Thymus (tissue), 11 donors: ENCODE measurements around the gene ST13. TPM values are rescaled to one million over a fixed set of nuclear protein-coding genes. Genes with fewer than 3 reads are reported as not detected.
"Not testable (repeated sequence)": the region's sequence is repeated elsewhere in the genome, so short reads cannot be mapped to it uniquely, and the experiment has no call there.

Experiments
- DNase-seq, 9 donors: peaks; one replicate each; pipeline ENCODE4 v3.0.0-alpha.2; 2013; ENCODE audit warnings: low spot score in 9 of 9, low read depth in 6 of 9, missing footprints in 1 of 9
- H3K27ac ChIP-seq, 2 donors: one replicate each; pipeline ENCODE4 v1.5.1; 2013; ENCODE audit warnings: control low read depth in 1 of 2, low read depth in 1 of 2, low read length in 1 of 2, mild to moderate bottlenecking in 1 of 2, moderate library complexity in 1 of 2
- H3K27me3 ChIP-seq, 2 donors: one replicate each; pipeline ENCODE4 v1.5.1; 2013; ENCODE audit warnings: low read length in 1 of 2; ENCODE audit not compliant: control insufficient read depth in 2 of 2, insufficient read depth in 1 of 2
- H3K36me3 ChIP-seq, 2 donors: one replicate each; pipeline ENCODE4 v1.5.1; 2013; ENCODE audit warnings: low read length in 1 of 2, mild to moderate bottlenecking in 1 of 2, moderate library complexity in 1 of 2; ENCODE audit not compliant: control insufficient read depth in 2 of 2, insufficient read depth in 2 of 2
- H3K4me1 ChIP-seq, 2 donors: one replicate each; pipeline ENCODE4 v1.5.1; 2013; ENCODE audit warnings: low read length in 2 of 2; ENCODE audit not compliant: control insufficient read depth in 2 of 2, insufficient read depth in 2 of 2
- H3K4me3 ChIP-seq, 2 donors: one replicate each; pipeline ENCODE4 v1.5.1; 2013; ENCODE audit warnings: low read length in 2 of 2, control low read depth in 1 of 2, mild to moderate bottlenecking in 1 of 2
- H3K9me3 ChIP-seq, 2 donors: one replicate each; pipeline ENCODE4 v1.5.1; 2013; ENCODE audit warnings: low read length in 1 of 2, mild to moderate bottlenecking in 1 of 2; ENCODE audit not compliant: control insufficient read depth in 2 of 2, insufficient read depth in 1 of 2
- WGBS: extraction: QIAGEN DNeasy Blood & Tissue Kit; methylation state at CpG from one replicate; pipeline ENCODE4 v1.1.7; 2013; 5-methylcytosine and 5-hydroxymethylcytosine counted together
- polyA plus RNA-seq: library from polyadenylated mRNA; stranded (reverse); fragments of 200-250 nt; gene quantifications from one replicate; pipeline ENCODE4 v1.2.3, GENCODE V29; 2013
- total RNA-seq: library from RNA; stranded (reverse); fragments of 120-200 nt; gene quantifications from one replicate; pipeline ENCODE4 v1.2.4, GENCODE V29; 2013
- donor health status: healthy.

The ST13 gene
- total and polyA plus RNA-seq, 2 donors = 121 to 240 TPM

GRCh38 chr22:40876907-40877306, 20.5 kb upstream of the ST13 start:
- no peak overlapping the region for H3K4me3 ChIP-seq
- H3K9me3 ChIP-seq = no peaks in the 10 kb centered on the region
- H3K27ac ChIP-seq = no peak overlapping the region
- peaks cover 6 to 9% of the 10 kb centered on the region in 2 donors for H3K36me3 ChIP-seq
- DNase-seq = no peak
- H3K4me1 ChIP-seq = no peaks in the 10 kb centered on the region
- no peaks in the 10 kb centered on the region for H3K27me3 ChIP-seq
- 98% methylated on average over 1 of the region's 1 CpG for WGBS

DNA sequence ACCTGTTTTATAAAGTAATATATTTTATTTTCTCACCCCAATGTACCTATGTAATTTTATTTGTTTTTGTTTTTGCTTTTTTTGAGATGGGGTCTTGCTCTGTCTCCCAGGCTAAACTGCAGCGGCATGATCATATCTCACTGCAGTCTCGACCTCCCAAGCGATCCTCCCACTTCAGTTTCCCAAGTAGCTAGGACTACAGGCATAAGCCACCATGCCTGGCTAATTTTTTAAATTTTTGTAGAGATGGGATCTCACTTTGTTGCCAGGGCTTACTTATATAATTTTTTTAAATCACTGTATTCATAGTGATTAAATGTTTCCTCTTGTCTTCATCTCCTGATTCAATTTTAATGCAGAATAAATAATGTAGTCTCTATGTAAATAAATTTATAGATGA, 18.7 kb upstream of the ST13 start:
- H3K27ac ChIP-seq = no peak overlapping the region
- H3K36me3 ChIP-seq = peaks cover 5 to 14% of the 10 kb centered on the region in 2 donors
- WGBS = 98% methylated on average over 3 of the region's 3 CpGs
- DNase-seq = no peak
- no peaks in the 10 kb centered on the region for H3K9me3 ChIP-seq
- H3K4me1 ChIP-seq = no peaks in the 10 kb centered on the region
- H3K27me3 ChIP-seq = no peaks in the 10 kb centered on the region
- no peak overlapping the region for H3K4me3 ChIP-seq

GRCh38 chr22:40874016-40874415, 17.6 kb upstream of the ST13 start:
- no peak for DNase-seq
- no peaks in the 10 kb centered on the region for H3K9me3 ChIP-seq
- H3K27ac ChIP-seq = no peak overlapping the region
- no peaks in the 10 kb centered on the region for H3K4me1 ChIP-seq
- H3K27me3 ChIP-seq = no peaks in the 10 kb centered on the region
- H3K4me3 ChIP-seq = no peak overlapping the region
- peaks cover 5 to 21% of the 10 kb centered on the region in 2 donors for H3K36me3 ChIP-seq
- 97% methylated on average over 3 of the region's 3 CpGs for WGBS

DNA sequence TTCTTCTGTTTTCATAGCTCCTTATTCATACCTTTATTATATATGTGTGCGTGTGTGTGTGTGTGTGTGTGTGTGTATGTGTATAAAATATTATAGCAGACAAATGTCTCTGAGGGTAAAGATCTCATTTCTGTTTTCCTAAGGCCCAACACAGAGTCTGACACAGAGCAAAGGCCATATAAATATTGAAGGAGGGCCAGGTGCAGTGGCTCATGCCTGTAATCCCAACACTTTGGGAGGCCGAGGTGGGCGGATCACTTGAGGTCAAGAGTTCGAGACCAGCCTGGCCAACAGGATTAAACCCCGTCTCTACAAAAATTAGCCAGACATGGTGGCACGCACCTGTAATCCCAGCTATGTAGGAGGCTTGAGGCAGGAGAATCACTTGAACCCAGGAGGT, 11.9 kb upstream of the ST13 start:
- not testable (repeated sequence) for H3K27ac ChIP-seq, H3K4me1 ChIP-seq, H3K4me3 ChIP-seq, H3K27me3 ChIP-seq, DNase-seq, H3K9me3 ChIP-seq
- H3K36me3 ChIP-seq = peaks cover 0 to 23% of the 10 kb centered on the region in 2 donors
- 97% methylated on average over 6 of the region's 6 CpGs for WGBS

DNA sequence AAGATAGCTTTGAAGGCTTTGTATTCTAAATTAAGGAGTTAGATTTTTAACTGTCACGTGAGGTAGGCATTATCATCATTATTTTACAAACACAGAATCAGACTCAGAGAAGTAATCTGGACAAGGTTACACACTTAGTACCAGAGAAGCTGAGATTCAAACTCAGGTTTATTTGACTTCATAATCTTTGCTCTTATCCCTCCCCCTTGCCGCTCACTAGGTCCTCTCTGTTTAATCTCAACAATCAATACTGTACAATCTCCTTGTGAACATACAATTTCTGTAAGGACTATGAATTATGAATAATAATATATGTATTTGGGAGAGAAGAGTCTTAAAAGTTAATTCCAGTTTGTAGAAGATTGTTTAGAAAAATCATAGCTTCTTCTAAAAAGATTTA, 10.7 kb upstream of the ST13 start:
- no peak for DNase-seq
- 55% methylated on average over 2 of the region's 2 CpGs for WGBS
- Histone ChIP-seq H3K36me3 (peaks cover 1 to 26% of the 10 kb centered on the region in 2 donors), H3K4me3 (no peak overlapping the region), H3K9me3 (no peaks in the 10 kb centered on the region), H3K27ac (no peak overlapping the region), H3K27me3 (no peaks in the 10 kb centered on the region), H3K4me1 (peaks cover 0 to 7% of the 10 kb centered on the region in 2 donors)

- H3K36me3 ChIP-seq = peaks cover 5 to 26% of the 10 kb centered on the region in 2 donors
- H3K27ac ChIP-seq = no peak overlapping the region
- H3K4me1 ChIP-seq = peaks cover 7 to 15% of the 10 kb centered on the region in 2 donors
- DNase-seq = no peak
- WGBS = 98% methylated on average over 2 of the region's 2 CpGs
- no peaks in the 10 kb centered on the region for H3K9me3 ChIP-seq
- H3K27me3 ChIP-seq = no peaks in the 10 kb centered on the region
- H3K4me3 ChIP-seq = no peak overlapping the region
Observed at GRCh38 chr22:40862537-40862936, 6.1 kb upstream of the ST13 start.

GRCh38 chr22:40862013-40862412, 5.6 kb upstream of the ST13 start, which contains the start of gene DNAJB7:
DNAJB7 (minus strand) TSS chr22:40862113; CDS start chr22:40861994, 119 bp downstream.
- DNase-seq = no peak
- 98% methylated on average over 3 of the region's 3 CpGs for WGBS

DNA sequence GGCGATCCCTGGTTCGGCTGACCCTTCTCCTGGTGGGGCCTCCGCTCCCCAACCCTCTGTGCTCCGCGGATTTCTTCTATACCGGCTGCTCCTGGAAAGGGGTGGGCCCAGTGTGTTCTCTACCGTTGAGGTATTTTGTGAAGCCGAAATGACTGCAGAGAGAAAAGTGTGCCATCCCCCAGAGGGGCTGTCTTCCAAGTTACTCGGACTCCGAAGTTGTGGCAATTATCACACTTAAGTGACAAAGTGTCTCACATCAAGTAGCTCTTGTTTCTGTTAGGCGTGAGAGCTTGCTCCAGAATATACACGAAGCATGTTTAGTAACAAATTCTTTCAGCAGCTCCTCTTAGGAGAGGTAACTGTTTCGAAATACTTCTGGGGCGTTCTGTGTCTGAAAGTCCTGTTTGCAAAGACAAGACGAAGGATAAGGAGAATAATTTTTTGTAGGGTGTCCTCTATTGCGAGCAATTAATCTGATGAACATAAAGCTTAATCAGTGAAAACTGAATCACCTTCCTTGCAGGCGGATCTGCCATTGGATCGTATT, 943 bp upstream of the ST13 start:
- Histone ChIP-seq H3K4me3 (peak overlapping the region; percentile 81 to 91), H3K27ac (peak overlapping the region; percentile 93 to 100), H3K9me3 (no peaks in the 10 kb centered on the region), H3K4me1 (peaks cover 13 to 16% of the 10 kb centered on the region in 2 donors), H3K27me3 (no peaks in the 10 kb centered on the region), H3K36me3 (peaks cover 5 to 30% of the 10 kb centered on the region in 2 donors)
- 11% methylated on average over 18 of the region's 18 CpGs for WGBS
- DNase-seq = peak in 1 of 9 donors; percentile 8

More at GRCh38 chr22:40862013-40862412, 5.6 kb upstream of the ST13 start, which contains the start of gene DNAJB7:
- Histone ChIP-seq H3K27me3 (no peaks in the 10 kb centered on the region), H3K4me1 (peaks cover 9 to 14% of the 10 kb centered on the region in 2 donors), H3K9me3 (no peaks in the 10 kb centered on the region), H3K4me3 (no peak within 1 kb of the TSS), H3K36me3 (peaks cover 5 to 26% of the 10 kb centered on the region in 2 donors), H3K27ac (no peak within 1 kb of the TSS)

DNA sequence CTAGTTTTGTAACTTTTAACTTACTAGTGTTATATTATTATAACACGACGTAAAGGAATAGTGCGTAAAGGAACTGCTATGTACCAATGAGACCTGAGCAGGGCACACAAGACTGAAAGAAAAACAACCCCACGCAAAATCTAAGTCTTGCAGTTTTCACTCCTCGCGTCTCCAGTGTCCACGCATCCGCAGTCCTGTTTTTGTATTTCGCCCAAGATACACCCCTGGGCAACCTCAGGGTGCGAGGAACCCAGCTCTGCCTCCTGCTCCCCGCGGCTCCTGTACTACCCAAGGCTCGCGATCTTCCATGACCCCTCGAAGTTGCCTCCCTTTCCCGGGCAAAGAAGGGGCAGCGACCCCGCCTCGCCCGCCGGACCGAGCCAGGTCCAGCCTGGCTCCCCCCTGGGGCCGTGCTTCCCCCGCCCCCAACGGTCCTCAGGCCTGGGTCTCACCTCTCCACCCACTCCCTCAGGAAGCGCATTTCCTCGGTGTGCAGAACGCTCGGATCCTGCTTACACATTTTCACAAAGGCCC, 393 bp downstream of the ST13 start:
- Histone ChIP-seq H3K4me1 (peaks cover 13 to 16% of the 10 kb centered on the region in 2 donors), H3K36me3 (peaks cover 0 to 26% of the 10 kb centered on the region in 2 donors), H3K27ac (peak overlapping the region; percentile 93 to 100), H3K4me3 (peak overlapping the region; percentile 81 to 91), H3K9me3 (no peaks in the 10 kb centered on the region), H3K27me3 (no peaks in the 10 kb centered on the region)
- under 1% methylated on average over 29 of the region's 29 CpGs for WGBS
- DNase-seq = peak in 8 of 9 donors; percentile 9 to 54 (median 34)
